RWPE2 (cell line): ENCODE data around the gene NLRP1.

Source experiments
- ATAC-seq: fragments of 200-7000 bp; cut with Tn5 transposase; 3 replicates; pipeline ENCODE4 v1.9.1; 2021; ENCODE audit warnings: low read depth
- DNase-seq: peaks from one replicate; pipeline ENCODE4 v3.0.0-alpha.2; 2020; ENCODE audit warnings: low spot score
- H3K27ac ChIP-seq: fragments of 450-650 bp; 2 replicates; pipeline ENCODE4 v1.5.1; 2017; ENCODE audit warnings: mild to moderate bottlenecking; ENCODE audit not compliant: poor library complexity, severe bottlenecking
- H3K27me3 ChIP-seq: fragments of 250-450 bp; sonication (Bioruptor Pico); 2 replicates; pipeline ENCODE4 v1.5.1; 2021; ENCODE audit warnings: mild to moderate bottlenecking, moderate library complexity; ENCODE audit not compliant: insufficient read depth, poor library complexity, severe bottlenecking
- H3K36me3 ChIP-seq: fragments of 250-450 bp; sonication (Bioruptor Pico); 2 replicates; pipeline ENCODE4 v1.5.1; 2020; ENCODE audit warnings: low read depth, mild to moderate bottlenecking, moderate library complexity
- H3K4me1 ChIP-seq: fragments of 250-450 bp; sonication (Bioruptor Pico); 2 replicates; pipeline ENCODE4 v1.5.1; 2021; ENCODE audit warnings: mild to moderate bottlenecking, moderate library complexity; ENCODE audit not compliant: insufficient read depth, poor library complexity, severe bottlenecking
- H3K4me3 ChIP-seq: fragments of 250-450 bp; sonication (Bioruptor Pico); 2 replicates; pipeline ENCODE4 v1.5.1; 2021; ENCODE audit warnings: mild to moderate bottlenecking, moderate library complexity; ENCODE audit not compliant: severe bottlenecking
- H3K9me3 ChIP-seq: fragments of 250-450 bp; sonication (Bioruptor Pico); 2 replicates; pipeline ENCODE4 v1.5.1; 2021; ENCODE audit warnings: mild to moderate bottlenecking, moderate library complexity; ENCODE audit not compliant: severe bottlenecking
- TF ChIP-seq, protein P1 (sequence below): fragments of 450-650 bp; IDR thresholded peaks from one replicate; pipeline ENCODE4 v1.5.1; 2017; ENCODE audit warnings: mild to moderate bottlenecking, moderate library complexity; ENCODE audit not compliant: poor library complexity, severe bottlenecking

Gene NLRP1

GRCh38 chr17:5605452-5605851 is 21.1 kb upstream of the NLRP1 start:
- TF ChIP-seq, protein P1, sequence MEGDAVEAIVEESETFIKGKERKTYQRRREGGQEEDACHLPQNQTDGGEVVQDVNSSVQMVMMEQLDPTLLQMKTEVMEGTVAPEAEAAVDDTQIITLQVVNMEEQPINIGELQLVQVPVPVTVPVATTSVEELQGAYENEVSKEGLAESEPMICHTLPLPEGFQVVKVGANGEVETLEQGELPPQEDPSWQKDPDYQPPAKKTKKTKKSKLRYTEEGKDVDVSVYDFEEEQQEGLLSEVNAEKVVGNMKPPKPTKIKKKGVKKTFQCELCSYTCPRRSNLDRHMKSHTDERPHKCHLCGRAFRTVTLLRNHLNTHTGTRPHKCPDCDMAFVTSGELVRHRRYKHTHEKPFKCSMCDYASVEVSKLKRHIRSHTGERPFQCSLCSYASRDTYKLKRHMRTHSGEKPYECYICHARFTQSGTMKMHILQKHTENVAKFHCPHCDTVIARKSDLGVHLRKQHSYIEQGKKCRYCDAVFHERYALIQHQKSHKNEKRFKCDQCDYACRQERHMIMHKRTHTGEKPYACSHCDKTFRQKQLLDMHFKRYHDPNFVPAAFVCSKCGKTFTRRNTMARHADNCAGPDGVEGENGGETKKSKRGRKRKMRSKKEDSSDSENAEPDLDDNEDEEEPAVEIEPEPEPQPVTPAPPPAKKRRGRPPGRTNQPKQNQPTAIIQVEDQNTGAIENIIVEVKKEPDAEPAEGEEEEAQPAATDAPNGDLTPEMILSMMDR: no peak

GRCh38 chr17:5600041-5600440 is 15.7 kb upstream of the NLRP1 start:
- DNase-seq: no peak
- H3K27me3 ChIP-seq: peaks cover 41% of the 10 kb centered on the region

More at GRCh38 chr17:5605452-5605851, 21.1 kb upstream of the NLRP1 start:
- no peak overlapping the region for H3K27ac ChIP-seq
- H3K4me3 ChIP-seq: no peak overlapping the region
- ATAC-seq (no peak), DNase-seq (no peak)
- no peaks in the 10 kb centered on the region for H3K9me3 ChIP-seq
- H3K4me1 ChIP-seq: no peaks in the 10 kb centered on the region
- H3K27me3 ChIP-seq: peaks cover 7% of the 10 kb centered on the region
- no peaks in the 10 kb centered on the region for H3K36me3 ChIP-seq

DNA sequence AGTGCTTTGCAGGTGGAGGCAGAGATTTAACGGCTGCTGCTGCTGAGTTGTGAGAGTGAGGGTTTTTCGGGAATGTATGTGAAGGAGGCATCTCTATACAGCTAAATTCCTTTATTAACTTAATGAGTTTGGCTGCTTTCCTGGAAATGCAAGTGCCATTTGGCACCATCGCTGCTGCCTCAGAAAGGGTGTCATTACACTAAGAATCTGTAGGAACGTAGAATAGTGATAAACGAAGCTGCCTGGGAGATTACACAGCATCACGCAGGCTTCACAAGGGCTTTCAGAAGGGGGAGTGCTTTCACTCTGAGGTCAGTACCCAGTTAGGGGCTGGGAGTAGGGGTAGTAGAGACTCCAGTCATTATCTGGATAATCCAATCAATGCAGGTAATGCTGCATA is 14.1 kb upstream of the NLRP1 start:
- no peaks in the 10 kb centered on the region for H3K36me3 ChIP-seq
- no peaks in the 10 kb centered on the region for H3K4me1 ChIP-seq
- ATAC-seq (no peak), DNase-seq (no peak)
- no peaks in the 10 kb centered on the region for H3K9me3 ChIP-seq
- TF ChIP-seq, protein P1: no peak
- H3K27me3 ChIP-seq: peaks cover 41% of the 10 kb centered on the region
- H3K27ac ChIP-seq: no peak overlapping the region
- H3K4me3 ChIP-seq: no peak overlapping the region

More at GRCh38 chr17:5600041-5600440, 15.7 kb upstream of the NLRP1 start:
- H3K4me3 ChIP-seq: no peak overlapping the region
- TF ChIP-seq, protein P1: no peak
- H3K27ac ChIP-seq: no peak overlapping the region
- no peaks in the 10 kb centered on the region for H3K9me3 ChIP-seq
- H3K36me3 ChIP-seq: no peaks in the 10 kb centered on the region
- ATAC-seq: no peak
- no peaks in the 10 kb centered on the region for H3K4me1 ChIP-seq

DNA sequence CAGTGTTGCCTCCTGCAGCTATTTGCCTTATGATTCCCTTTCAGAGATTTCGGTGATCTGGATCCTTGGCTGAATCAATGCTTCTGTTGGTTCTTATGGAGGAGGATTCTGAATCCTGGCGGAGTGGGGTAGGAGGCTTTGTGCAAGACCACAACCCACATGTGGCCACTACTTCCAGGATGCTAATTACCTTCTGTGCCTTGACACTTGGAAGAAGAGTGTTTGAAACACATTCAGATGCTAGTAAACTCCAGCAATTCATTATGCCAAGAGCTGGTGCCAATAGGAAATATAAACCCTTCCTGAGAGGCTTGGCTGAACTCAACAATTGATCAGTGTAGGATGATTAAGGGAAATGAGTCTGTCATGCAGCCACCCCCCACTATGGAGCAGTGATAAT is 12.1 kb upstream of the NLRP1 start:
- Histone ChIP-seq H3K27ac (no peak overlapping the region), H3K9me3 (no peaks in the 10 kb centered on the region), H3K4me3 (no peak overlapping the region), H3K4me1 (no peaks in the 10 kb centered on the region), H3K36me3 (no peaks in the 10 kb centered on the region), H3K27me3 (peaks cover 41% of the 10 kb centered on the region)
- DNase-seq (no peak), ATAC-seq (no peak)
- TF ChIP-seq, protein P1: no peak

GRCh38 chr17:5595831-5596230 is 11.5 kb upstream of the NLRP1 start:
- H3K27me3 ChIP-seq: peaks cover 38% of the 10 kb centered on the region
- TF ChIP-seq, protein P1: no peak
- DNase-seq: no peak
- no peaks in the 10 kb centered on the region for H3K4me1 ChIP-seq
- H3K4me3 ChIP-seq: no peak overlapping the region
- no peak for ATAC-seq
- no peaks in the 10 kb centered on the region for H3K9me3 ChIP-seq
- H3K36me3 ChIP-seq: no peaks in the 10 kb centered on the region
- no peak overlapping the region for H3K27ac ChIP-seq
